Suppressor macrophage treated with lipopolysaccharide for 4 hours (primary cell): ENCODE results near the gene GNB1L.

ENCODE experiments used
- DNase-seq: peaks from one replicate; pipeline ENCODE4 v3.0.0-alpha.2; 2020

The GNB1L gene

DNA sequence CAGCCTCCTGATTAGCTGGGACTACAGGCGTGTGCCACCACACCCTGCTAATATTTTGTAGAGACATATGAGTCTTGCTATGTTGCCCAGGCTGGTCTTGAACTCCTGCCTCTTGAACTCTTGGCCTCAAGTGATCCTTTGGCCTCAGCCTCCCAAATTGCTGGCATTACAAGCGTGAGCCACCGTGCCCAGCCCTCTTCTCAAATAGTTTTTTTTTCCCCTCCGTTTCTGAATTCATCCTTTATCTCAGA is 82.3 kb downstream of the GNB1L start:
- DNase-seq = no peak

DNA sequence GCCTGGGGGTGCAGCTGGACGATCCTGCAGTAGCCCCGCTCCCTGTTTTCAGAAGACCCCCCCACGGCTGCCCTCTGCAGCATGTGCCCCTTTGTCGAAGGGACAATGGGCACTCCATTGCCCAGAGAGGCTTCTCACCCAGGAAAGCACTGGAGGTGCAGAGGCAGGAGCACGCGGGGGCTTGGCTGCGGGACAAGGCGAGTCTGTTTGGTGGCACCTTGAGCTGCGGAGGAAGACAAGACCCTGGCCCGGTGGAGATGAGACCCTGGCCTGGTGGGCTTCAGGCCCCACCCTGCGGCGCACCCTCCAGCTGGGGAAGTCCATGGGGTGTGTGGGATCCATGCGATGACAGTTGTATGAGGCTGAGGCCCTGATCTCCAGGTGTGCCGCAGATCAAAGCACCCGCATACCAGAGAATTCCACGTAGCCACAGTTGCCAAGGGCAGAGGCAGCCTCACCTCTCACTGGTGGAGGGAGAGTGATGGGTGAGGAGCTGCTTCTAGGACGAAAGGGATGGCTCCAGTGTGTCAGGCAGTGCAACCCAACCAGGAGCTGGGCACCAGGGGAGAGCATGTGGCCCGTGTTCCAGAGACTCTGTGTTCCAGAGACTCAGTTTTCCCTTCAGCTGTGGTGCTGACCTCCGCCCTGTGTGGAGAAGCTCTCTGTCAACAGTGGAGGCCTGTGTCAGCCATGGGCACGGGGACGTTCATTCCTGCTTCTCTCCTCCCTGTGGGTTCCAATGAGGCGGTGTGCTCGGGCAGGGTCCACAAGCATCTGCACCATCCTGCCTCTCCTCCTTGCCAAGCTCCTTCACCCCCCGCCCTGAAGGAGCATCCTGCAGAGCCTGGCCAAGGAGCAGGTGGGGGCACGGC is 84.1 kb downstream of the GNB1L start:
- no peak for DNase-seq

DNA sequence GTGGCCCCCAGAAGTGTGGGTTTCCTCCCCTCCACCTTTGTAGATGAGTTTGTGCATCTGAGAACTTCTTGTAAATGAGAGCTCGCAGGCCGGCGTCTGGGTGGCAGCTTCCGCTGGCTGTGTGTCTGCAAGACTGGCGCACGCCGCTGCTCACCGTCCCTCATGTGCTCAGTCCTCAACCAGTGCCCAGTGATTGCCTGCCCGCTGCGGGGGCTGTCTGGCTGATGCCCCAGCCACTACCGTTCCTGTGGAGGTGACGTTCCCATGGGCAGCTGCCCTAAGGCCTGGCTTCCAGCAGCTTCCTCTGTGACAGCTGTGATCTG is 85.3 kb downstream of the GNB1L start:
- DNase-seq = no peak

DNA sequence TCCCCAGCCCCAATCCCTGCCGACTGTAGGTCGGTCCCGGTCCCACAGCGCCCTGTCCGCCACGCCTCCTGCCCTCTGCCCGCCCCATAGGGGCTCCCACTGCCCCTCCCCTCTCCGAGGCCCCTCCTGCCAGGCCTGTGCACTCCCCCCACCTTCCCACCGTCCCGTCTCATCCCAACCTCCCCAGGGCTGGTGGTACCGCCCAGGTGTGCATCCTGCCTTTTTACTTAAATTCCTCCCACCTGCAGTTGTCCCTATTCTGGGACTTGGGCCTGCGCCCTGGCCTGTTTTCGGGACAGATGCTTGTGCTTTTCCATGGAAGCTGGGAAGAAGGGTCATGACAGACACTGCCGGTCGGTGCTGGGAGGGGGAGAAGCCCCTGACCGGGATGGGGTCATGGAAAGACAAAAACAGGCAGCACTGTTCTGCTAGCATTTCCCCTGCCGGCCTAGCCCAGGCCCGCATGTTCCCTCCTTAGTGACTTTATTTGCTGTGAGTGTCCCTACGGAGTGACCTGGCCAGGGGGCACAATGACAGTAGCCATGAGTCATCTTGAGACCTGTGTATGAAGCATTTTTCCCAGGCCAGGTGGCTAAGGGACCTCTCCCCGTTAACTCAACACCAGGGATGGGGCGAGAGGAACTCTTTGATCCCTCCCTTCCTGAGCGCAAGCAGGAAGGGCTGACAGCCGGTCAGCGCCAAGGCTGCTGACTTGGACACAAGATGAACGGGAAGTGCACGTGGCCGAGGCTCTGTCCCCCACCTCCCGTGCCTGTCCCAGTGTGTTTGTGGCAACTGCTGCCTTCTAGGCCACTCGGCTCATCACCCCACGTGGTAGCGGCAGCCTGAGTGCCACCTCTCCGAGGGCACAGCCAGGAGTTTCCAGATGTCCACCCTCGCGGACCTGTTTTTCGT is 87.0 kb downstream of the GNB1L start:
- DNase-seq = peak; percentile 55

DNA sequence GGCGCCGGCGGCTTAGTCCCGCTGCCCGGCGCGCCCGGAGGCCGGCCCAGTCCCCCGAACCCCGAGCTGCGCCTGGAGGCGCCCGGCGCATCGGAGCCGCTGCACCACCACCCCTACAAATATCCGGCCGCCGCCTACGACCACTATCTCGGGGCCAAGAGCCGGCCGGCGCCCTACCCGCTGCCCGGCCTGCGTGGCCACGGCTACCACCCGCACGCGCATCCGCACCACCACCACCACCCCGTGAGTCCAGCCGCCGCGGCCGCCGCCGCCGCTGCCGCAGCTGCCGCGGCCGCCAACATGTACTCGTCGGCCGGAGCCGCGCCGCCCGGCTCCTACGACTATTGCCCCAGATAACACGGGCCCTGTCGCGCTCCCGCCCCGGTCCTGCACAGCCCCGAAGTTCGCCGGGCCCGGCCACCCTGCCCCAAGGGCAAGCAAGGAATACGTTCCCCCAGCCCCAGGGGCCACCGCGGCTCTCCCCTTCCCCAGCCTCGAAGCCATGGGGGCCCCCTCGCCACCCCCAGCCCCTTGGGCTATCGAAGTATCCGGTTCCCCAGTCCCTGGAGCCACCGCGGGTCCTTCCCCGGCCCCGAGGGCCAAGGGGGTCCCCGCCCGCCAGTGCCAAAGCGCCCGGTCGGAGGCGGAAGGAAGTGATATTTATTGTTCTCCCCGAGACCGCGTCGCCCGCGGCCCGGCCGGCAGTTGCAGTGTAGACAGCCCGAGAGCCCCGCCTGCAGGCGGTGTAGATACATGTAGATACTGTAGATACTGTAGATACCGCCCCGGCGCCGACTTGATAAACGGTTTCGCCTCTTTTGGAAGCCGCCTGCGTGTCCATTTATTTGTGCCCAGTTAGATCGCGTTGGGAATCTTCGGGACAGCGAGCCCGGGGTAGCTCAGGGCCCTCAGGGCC is 87.9 kb downstream of the GNB1L start:
- peak; percentile 87 for DNase-seq

DNA sequence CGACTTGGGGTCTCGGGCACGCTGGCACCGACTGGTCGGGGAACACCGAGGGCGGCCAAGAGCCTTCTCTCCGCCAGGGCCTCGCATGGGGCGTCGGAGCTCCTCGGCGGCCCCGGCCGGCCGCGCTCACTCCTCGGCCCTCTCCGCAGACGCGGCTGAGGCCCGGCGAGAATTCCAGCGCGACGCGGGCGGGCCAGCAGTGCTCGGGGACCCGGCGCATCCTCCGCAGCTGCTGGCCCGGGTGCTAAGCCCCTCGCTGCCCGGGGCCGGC is 88.5 kb downstream of the GNB1L start:
- peak; percentile 24 for DNase-seq

DNA sequence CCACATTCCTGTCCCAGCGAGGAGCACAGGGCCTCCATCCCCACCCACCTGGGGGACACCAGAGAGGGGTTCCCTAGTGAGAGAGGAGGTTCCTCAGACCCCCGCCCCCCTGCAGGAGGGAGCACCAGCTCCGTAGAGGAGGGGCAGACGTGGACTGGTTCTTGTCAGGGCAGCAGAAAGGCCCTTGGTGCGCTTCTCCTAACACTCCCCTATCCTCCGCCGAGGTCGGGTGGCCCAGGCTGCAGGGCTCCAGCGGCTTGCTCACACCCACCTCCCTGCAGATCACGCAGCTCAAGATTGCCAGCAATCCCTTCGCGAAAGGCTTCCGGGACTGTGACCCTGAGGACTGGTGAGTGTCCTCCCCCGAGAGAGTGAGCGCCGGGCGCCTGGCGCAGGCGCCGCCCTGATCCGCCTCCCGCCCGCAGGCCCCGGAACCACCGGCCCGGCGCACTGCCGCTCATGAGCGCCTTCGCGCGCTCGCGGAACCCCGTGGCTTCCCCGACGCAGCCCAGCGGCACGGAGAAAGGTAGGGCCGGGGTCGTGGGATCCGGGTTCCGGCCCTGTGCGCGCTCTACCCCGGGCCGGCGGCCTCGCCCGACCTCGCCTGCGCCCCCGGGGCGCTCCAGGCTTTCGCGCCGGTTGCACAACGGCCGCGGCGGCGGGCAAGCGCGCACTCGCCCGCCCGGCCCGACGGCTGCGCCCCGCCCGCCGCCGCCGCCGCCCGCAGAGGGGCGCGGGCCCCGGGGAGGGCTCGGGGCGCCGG is 89.0 kb downstream of the GNB1L start:
- peak; percentile 70 for DNase-seq

DNA sequence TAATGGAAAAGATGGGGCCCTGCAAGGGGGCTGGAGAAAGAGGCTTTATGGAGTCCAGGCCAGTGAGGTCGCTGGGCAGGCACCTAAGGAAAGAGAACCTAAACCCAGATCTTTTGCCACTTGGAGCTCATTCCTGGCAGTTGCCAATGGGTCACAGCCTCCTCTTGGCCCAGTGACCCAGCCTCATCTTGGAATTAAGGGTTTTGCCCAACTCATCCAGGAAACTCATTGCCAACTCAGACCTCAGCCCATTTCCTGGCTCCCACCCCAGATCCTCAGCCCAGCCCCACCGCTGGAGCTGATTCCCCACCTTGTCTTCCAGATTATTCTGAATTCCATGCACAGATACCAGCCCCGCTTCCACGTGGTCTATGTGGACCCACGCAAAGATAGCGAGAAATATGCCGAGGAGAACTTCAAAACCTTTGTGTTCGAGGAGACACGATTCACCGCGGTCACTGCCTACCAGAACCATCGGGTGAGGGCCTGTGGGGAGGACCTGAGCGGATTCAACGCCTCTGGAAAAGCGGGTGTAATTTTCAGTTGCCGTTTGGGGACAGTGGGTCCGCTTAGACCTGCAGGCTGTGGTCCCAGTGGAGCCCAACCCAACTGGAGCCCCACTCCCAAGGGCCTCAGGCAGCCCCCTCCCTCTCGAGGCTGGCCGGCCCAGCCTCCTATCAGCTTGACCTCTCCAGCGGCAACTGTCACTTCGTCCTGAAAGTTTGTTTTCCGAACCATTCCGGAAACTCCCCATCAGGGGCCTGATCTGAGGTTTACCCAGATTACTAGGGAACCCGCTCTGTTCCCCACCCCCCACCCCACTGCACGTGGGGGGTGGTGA is 89.8 kb downstream of the GNB1L start:
- DNase-seq = no peak

DNA sequence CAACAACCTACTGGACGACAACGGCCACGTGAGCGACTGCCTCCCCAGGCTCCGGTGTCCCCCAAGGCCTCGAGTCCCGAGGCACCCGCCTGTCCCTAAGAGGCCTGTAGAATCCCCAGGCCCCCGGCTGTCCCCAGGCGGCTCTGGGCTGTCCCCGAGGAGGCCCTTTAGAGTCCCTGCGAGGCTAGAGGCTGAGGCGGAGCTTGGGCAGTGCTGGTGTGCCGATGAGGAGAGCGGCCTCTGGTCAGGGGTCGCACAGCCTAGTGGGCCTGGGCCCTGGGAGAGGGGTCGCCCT is 90.4 kb downstream of the GNB1L start:
- no peak for DNase-seq

DNA sequence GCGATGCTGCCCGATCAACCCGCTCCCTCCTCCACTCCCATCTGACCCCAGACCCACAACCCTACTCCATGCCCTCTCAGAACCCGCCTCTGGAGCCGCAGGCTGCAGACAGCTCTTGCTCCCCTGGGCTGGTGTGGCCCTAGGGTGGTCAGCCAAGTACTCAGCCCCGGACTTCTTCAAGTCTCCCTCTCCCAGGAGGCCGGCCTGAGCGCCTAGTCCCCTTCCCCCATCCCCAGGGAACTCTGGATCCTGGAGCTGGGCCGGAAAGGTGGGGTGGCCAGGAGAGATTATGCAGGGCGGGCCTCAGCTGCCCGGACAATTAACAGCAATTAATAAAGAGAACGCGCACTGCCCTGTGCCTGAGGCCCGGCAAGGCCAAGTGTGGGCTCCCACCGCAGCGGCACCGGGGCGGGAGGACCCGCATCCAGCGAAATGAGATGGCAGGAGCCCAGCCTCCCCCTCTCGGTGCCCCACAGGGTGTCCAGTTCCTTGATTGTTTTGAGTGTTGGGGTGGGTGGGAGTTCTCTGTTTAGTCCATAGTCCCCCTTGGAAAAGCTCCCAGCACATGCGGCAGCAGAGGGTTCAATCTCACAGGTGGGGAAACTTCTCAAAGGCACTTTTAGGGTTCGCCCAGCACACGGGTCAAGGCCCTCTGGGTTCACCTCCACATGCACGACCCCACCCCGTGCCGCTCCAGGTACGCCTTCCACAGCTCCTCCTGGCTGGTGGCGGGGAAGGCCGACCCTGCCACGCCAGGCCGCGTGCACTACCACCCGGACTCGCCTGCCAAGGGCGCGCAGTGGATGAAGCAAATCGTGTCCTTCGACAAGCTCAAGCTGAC is 91.0 kb downstream of the GNB1L start:
- no peak for DNase-seq

DNA sequence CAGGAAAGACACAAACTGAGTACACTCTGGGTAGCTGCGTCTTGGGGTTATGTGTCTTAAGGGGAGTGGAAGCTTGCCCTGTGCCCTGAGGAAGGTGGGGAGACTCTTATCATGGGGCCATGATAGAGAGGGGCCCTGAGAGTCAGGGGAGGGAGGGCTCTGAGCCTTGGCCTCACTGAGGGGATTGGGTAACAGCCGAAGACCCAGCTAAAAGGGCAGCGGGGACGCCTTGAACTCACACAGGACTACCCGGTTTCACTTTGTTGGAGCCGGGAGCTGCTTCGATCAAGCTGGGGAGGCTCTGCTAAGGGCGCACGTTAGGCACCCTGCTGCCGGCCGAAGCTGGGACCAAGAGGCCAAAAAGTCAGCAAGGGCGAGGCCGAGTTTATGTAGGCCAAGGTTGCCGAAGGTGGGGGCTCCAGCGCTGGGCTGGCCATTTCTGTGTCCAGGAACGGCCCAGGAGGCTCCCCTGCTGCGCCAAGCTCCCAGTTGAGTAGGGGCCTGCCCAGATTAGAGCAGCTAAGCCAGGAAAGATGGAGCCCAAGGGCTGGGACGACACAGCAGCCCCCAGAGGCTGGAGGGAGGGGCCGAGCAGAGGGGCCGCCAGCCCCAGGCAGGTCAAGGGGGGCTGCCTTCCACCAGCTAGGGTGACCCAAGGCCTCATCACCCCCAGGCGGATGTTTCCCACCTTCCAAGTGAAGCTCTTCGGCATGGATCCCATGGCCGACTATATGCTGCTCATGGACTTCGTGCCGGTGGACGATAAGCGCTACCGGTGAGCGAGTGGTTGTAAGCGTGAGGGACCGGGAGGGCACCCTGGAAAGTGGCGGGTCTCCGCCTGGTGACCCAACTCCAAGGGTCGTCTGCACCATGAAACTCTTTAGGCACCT is 91.9 kb downstream of the GNB1L start:
- no peak for DNase-seq

DNA sequence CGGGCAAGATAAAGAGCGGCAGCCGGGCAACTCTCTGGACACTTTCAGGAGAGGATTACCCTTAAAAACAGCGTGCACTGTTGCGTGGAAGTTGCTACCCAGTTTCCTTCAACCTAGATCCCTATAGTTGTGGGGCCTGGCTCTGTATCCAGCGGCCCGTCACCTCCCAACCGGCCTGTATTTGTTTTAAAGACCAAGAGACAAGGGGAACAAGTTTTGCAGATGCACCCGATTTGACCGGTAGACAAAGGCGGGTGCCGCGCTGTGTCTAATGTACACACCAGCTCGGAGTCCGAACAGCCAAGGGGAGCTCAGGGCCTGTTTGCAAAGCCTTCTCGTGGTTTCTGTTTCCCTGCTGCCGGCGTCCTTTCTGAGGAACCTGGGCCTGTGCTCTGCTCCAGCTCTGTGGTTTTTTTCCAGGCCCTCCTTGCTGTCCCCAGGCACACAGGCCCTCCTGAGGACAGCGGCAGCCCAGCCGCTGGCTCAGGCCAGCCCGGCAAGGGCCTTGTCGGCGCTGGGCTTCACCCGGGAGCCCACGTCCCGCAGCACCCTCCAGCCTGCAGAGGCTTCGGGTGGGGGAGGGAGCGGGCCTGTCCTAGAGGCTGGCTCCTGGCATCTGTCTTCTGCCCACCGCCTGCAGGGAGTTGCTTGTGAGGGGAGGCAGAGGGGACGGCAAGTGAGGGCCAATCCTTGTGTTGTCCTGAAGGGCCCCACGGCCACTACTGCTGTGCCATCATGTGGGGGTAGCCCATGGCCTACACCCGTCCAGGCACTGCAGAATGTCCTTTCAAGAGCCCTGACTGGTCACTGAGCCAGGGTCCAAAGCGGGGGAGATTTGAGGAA is 92.7 kb downstream of the GNB1L start:
- DNase-seq = no peak

DNA sequence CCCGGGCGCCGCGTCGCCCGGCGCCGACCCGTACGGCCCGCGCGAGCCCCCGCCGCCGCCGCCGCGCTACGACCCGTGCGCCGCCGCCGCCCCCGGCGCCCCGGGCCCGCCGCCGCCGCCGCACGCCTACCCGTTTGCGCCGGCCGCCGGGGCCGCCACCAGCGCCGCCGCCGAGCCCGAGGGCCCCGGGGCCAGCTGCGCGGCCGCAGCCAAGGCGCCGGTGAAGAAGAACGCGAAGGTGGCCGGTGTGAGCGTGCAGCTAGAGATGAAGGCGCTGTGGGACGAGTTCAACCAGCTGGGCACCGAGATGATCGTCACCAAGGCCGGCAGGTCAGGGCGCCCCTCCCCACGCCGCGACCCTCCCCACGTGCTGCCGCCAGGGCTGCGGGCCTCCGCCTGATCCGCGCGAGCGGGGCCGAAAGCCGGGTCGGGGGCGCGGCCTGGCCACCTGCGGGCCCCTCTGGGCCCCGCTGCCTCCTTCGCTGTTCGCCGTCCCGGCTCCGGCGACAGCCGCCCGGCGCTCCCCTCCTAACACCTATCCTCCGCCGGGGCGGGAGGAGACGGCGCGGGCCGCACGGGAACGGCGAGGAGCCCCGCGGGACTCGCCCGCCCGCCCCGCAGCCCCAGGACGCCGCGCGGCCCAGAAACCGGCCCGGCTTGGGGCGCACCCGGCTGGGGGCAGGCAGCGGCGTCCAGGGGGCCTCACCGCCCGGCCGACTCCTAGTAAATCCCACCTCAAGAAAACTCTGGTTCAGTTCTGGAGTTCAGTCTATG is 93.5 kb downstream of the GNB1L start:
- DNase-seq = no peak

DNA sequence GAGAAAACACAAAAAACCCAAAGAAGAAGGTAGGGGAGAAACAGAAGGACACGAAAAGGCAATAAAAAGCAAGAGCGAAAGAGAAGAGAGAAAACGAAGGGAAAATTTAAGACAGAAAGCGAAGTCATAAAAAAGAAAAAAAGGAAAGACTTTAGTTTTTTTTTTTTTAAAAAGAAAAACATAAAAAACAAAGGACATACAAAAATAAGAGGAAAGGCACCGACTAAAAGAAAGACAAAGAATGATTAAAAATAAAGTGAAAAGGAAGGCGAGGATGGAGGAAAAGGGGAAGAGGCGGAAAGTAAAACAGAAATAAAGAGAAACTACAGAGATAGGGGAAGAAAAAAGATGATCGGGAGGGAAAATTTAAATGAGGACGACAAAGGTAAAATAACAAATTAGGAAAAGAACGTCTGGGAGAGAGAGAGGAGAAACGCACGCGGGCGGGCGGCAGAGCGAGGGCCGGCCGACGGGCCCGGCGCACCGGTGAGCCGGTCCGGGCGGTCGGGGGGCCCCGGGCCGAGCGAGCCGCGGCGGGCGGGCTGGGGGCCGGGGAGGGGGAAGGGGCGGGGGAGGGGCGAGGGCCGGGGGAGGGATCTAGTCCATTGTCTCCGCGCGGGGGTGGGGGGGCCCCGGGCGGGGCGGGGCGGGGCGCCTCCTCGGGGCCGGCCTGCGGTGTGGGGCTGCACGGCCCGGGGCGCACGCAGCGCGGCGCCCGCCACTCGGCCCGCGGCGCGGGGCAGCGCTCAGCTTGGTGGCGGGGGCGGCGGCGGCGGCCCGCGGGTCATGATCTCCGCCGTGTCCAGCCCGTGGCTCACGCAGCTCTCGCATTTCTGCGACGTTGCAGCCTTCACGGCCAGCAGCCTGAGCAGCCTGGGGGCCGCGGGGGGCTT is 94.4 kb downstream of the GNB1L start, which contains the start of gene TBX1:
TBX1 (plus strand) TSS at position 721 of the 893 bp plus-strand sequence; CDS start at position 787, 66 bp downstream.
- no peak for DNase-seq

DNA sequence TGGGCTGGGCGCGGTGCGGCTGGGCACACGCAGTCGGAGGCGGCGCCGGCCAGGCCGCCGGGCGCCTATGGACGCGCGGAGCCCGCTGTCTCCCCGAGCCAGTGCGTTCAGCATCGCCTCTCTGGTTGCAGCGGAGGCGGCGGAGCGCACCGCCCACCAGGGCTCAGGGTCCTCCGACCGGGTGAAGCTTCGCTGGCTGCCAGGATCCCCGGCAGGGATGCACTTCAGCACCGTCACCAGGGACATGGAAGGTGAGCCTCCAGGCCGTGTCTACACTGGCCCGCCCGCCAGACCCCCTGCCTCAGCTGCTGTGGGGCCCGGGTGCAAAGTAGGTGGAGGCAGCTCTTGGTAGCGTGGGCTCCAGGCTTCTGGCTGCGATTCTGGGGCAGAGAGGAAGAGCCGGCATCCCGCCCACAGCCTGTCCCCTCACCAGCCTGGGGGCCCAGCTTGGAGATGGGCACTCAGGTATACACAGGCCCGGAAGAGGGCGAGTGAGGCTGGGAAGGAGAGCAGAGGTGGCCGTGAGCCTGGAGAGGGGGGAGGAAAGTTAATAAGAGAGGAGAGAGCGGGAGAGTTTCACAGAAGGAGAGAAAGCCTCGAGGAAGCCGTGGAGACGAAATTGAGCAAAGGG is 95.1 kb downstream of the GNB1L start:
- DNase-seq = no peak

DNA sequence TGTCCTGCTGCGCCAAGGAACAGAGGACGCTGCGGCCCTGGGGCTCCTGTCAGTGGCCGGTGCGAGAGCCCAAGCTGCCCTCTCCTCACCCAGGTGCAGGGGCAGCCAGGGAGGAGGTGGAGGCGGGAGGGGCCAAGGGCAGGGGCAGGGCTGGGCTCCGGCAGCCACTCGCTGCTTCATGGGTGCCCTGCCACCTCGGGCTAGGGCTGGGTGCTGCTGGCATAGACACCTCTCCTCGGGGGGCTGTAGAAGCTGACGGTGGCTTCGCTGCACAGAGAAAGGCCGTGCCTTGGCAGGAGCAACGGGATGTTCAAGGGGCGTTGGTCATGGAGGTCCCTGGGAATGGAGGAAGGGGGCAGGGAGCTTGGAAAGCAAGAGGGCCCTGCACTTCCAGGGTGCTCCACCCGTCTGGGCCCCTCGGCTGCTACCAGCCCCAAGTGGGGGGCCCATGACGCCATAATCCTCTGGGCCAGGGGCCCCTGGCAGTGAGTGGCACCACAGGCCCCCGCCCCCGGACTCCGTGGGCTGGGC is 95.7 kb downstream of the GNB1L start:
- no peak for DNase-seq
